UCSD-AML1 (cell line): ENCODE measurements around the gene HEMK1.
A peak's percentile ranks its signal among the peaks of the same experiment; 100 is the strongest.

ENCODE experiments used
- DNase-seq: peaks from one replicate; lab custom pipeline; 2025; ENCODE audit not compliant: unreplicated experiment; lab: John Stamatoyannopoulos, UW

The HEMK1 gene

DNA sequence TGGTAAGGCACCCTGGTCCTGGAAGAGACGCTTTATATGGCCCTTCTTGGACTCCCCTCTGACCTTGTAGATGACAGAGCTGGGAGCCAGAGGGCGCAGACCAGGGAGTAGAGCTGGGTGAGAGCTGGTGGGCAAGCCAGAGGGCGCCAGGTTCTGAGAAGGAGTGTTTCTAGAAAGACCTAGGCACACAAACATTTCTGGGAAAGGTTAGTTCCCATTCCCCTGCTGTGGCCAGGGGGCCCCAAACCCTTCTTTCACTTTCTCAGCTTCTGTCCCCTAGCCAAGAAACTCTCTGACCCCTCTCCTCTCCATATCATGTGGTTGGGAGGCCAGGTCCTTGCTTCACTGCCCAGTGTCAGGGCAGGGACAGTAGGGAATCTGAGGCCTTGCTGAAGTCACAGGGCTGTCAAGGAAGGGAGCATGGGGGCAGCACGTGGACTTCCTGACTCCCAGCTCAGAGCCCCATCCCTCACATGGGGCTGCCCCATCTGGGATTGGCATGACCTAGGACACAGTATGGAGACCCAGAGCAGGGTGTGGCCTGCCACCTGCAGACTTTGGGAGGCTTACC lies 3.6 kb downstream of the HEMK1 start:
- peak; percentile 27 for DNase-seq

DNA sequence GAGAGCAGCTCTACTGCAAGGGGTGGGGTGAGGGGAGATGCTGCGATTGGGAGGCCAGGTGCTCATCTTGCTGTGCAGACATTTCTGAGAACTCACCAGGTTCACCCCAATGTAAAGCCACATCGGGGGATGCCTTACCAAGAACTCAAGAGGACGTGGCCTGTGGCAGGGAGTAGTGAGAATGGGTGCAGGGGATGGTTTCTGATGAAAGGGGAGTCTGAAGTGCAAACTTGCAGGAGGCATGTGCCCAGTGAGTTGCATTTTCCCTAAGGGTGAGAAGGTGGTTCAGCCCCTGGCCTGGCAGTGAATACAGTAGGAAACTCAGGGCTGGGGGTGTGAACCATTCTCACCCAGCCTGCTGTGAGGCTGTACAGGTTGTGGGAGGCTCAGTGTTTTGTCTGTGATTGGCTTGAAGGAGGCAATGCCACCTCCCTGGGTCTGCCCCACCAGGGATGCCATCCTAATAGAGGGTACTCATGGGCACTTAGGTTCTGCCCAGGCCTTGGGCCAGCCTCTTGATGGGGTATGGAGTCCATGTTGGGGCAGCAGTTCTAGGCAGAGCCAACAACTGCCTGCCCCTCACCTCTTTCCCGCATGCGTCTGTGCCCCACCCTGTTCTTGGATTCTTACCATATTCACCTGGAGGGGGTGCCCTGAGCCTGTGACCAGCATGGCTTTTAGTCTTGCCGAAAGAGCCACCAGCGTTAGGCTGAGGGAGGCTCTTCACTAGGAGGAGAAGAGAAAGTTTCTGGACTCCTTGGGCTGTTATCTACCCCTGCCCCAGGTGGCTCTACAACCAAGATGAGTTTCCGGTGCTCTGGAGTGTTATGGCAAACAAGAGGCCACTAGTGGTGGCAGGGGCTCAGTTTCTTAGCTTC lies 4.5 kb downstream of the HEMK1 start:
- DNase-seq: peak; percentile 22

DNA sequence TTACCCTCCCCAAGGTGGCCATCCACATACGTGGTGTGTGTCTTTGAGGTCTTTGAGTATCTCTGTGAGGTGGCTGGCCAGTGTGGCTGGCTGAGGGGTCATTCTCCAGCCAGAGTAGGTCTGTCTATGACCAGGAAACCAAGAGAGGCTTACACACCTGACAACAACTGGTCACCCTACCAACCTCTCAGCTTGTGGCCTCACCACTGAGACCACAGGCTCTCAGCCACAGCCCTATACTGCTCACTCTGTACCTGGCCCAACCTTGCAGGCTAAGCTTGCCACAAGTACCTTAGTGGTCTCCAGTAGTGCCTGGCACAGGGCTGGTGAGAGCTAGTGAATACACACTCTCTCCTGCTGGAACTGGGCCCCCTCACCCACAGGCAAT lies 5.1 kb downstream of the HEMK1 start:
- no peak for DNase-seq

DNA sequence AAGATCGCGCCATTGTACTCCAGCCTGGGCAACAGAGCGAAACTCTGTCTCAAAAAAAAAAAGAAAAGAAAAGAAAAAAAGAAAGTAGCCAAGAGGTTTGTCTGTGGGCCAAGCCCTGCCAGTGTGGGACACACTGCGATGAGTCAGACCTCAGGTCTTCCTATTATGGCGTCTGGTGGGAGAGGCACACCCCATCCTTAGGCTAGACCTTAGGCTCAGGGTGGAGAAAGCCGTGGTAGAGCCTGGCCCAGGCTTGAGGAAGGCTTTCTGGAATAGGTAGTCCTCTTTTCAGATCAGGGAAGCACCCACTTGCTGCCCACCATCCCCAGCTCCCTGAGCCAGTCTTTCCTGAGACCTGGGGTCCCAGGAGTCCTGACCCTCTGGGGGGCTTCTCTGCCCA lies 6.0 kb downstream of the HEMK1 start:
- DNase-seq: no peak

DNA sequence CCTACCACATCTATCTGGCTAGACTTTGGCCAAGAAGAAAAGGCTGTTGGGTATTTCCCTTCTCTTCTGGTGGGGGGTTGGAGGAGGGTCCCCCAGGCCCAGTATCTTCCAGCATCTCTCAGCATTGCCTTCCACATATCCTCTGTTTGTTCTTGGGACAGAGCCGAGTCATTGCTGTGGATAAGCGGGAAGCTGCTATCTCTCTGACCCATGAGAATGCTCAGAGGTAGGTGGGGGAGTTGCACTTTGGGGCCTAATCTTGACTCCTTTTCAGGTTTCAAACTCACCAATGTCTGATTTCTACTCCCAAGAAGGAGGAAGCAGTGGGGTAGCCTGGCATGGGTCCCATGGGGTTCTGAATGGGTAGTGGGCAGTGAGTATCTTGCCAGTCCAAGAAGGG lies 8.0 kb downstream of the HEMK1 start:
- no peak for DNase-seq

DNA sequence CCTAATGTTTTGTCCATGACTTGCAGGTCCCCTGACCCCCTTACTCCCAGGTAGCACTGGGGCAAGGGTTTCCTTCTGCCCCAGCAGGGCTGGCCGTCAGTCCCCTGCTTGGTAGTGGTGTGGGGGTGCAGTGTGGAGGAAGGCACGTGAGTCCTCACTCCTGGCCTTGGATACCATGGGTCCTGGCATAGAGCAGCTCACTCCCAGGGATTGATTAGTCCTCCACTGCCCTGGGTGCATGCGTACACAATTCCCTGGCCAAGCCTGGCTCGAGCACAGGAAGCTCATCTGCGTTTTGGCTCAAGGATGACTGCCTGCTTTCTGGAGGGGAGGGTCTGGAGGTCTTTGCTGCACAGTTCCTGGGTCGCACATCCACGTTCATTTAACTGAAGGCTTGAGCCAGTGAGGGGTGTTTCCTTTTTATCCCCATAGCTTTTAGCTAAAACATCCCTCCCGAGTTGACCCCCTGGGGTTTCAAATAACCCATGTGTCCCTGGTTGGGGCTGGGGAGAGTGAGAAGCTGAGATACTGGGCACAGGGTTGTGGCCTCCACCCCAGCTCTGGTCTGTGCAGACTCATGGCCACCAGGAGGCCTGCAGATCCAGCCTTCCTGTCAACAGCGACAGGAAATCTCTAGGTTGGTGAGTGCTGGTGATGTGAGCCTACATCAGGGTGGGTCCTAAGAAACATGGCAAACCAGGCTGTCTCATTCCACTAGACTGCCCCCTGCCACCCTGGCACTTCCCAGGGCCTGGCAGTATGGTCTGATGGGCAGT lies 11.5 kb downstream of the HEMK1 start:
- DNase-seq: no peak

DNA sequence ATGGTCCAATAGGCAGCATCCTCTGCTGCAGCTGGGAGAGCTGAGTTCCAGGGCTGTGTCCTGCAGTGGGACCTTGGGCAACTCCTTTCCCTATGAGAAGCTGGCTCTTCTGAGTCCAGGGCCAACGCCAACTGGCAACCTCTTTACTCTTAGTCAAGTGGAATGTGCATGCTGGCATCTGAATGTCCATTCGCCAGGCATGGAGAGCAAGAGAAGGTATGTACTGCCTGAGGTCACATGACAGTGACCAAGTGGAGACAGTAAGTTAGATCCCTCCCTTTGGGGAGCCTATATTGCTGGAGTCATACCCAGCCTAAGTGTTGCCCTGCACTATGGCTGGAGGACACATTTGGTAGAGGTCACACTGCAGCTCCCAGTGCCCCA lies 12.1 kb downstream of the HEMK1 start:
- DNase-seq: no peak

DNA sequence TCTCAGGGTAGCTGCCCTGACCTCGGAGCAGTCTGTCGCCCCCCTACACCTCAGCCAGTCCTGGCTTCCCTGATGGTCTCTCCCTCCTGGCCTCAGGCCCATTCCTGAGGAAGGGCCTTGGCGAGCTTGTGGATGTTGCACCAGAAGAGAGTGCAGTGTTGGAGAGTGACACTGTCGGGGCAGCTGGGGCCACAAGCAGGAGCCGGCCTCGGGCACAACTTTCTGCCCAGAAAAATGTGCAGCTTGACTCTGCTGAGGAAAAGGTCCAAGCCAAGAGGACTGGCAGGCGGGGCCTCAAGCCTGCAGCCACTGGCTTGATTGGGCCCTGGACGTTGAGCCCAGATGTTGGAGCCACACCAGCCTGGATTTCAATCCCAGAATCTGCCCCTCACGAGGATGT lies 12.8 kb downstream of the HEMK1 start:
- DNase-seq: no peak

DNA sequence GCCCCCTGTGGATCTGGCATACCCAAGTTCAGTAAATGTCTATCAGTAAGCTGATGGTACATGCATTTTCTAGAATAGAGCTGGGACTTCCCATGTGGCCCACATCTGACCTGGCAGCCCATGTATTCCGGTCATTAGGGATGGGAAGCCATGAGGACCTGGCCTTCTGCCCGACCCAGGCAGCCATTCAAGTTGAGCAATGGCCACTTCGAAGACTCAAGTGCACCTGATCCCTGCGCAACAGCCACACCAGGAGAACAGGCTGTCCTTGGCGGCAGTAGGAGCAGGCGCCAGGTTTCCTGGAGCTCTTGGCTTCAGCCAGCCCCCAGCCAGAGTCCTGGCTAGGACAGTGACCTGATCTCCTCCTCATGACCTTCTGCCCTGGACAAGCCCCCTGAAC lies 14.6 kb downstream of the HEMK1 start:
- DNase-seq: no peak

DNA sequence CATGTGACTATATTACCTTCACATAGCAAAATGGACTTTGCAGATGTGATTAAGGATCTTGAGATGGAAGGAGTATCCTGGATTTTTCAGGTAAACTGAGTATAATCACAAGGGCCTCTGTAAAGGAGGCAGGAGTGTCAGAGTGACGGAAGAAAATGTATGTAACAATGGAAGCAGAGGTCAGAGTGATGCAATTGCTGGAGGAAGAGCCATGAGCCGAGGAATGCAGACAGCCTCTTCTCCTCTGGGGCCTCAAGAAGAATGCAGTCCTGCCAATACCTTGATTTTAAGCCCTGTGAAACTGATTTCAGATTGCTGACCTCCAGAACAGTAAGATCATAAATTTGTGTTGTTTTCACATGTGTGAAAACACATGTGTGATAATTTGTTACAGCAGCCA lies 15.1 kb downstream of the HEMK1 start:
- no peak for DNase-seq

DNA sequence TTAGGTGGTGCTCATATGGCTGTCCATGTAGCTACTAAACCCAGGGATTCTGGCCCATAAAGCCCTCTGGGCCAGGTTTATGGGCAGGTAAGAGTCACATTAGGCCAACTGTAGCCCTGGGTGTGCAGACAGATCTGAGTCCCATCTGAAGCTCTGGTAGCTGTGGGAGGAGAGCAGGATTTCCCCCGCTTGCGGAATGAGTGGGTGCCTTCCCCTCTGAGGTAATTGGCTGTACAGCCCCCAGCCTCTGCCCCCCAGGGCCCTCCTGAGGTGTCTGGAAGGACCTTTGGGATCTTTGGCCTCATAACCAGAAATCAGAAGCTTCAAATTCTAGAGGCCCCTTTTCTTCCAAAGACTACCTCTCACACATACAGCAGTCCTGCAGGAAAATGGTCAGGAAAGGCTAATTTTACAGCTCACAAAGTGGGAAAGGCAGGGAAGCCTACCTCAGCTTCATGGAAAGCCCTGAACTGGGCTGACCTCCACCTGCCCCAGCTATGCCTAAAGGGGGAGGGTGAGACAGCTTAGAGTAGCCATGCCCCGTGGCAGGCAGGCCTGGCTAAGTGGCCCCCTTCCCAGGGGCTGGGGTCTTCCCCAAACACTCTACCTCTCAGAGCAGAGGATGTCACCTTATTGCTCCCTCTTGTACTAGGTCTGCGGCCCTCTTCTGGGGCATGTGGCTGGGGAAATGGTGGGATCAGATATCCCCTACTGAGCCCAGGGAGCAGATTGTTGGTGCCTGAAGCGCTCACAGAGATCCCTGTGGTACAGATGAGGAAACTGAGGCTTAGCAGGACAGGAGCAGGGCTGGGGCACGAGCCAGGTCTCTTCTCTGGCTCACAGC lies 16.8 kb downstream of the HEMK1 start:
- no peak for DNase-seq

DNA sequence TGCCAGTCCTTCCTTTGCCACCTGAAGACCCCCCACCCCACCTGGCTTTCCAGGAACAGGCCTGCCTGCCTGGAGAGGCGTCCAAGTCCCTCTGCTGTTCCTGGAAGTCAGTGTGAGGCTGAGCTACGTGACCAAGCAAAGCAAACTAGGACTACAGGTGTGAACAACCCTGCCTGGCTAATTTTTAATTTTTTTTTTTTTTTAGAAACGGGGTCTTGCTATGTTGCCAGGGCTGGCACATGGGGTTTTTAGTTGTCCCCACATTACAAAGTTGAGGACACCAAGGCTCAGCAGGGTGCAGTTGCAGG lies 17.4 kb downstream of the HEMK1 start:
- no peak for DNase-seq

DNA sequence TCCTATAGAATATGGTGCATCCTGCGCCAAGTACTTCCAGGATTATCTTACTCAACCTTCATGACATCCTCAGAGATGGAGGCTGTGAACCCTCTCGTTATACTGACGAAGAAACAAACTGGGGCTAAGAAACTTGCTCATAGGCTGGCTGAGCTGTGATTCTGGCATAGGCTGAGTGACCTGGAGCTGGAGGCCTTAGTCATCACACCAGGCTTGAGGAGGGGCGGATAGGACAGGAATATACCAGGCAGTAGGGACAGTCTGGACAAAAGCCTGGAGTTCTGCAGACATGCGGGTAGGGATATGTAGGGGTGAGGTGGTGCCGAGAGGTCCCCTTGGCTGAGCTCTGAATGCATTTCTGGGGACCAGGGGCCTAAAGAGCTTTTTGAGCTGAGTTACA lies 18.1 kb downstream of the HEMK1 start:
- no peak for DNase-seq

DNA sequence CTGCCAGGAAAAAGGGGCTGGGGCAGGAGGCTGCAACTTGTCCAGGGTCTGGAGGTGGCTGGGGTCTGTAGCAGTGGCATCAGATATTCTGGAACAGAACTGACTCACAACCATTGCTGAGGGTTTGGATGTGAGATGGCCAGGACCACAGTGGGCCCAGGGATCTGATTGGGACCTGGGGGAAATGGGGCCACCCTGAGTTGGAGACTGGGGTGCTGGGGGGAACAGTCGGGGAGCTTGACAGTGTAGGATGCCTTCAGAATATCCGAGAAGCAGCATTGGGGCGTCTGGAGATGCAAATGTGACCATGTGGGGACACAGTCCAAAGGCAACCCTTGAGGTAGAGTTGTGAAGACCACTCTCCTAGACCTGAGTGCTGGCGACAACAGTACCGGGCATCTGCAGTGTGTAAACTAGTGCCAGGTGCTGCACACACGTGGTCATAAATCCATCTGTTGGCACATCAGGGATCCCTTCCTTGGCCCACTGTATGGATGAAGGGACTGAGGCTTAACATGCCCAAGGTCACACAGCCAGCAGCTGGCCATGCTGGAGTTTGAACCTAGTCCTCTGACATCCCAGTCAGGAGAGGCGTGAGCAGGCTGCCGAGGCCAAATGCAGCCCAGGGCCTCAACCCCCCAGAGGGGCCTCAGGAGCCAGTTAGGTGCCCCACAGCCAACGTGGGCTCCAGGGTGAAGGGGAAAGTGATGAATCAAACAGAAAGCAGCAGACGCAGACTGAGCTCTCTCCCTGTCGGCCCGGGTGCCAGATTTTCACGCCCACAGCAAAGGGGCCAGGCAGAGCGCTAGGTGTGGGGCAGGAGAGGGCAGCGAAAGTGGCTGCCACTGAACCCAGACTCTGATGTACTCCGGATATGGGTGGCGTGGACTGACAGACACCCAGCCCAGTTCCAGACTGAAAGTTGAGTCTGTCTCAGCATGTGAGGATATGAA lies 18.8 kb downstream of the HEMK1 start:
- no peak for DNase-seq

DNA sequence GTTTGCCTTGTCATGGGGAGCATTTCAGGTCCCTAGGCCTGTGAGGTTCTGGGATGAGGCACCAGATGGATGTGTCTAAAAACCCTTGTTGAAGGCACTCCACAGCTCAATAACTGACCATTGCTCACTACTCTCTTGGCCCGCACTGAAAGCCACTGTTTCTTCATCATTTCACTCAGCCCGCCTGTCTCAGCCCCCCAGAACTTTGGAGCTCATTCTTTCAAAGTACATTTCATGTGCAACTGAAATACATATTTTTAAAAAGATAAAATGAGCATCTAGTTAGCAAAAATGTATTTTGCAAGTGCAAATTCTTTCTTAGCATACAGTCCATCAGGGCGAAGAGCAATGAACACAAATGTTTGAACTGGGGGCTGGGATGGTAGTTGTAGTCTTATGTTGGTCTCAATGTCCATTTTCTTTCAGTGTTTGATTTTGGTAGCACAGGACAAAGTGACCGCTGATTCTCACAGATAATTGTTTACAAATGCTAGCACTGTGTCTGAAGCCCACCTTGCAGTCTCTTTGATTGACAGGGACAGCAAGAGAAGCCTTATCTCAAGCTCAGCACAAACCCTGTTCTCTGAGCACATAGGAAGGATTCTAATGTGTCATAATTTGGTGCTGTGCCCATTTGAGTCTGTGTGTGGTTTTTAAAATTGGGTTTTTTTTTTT lies 19.6 kb downstream of the HEMK1 start:
- DNase-seq: no peak

DNA sequence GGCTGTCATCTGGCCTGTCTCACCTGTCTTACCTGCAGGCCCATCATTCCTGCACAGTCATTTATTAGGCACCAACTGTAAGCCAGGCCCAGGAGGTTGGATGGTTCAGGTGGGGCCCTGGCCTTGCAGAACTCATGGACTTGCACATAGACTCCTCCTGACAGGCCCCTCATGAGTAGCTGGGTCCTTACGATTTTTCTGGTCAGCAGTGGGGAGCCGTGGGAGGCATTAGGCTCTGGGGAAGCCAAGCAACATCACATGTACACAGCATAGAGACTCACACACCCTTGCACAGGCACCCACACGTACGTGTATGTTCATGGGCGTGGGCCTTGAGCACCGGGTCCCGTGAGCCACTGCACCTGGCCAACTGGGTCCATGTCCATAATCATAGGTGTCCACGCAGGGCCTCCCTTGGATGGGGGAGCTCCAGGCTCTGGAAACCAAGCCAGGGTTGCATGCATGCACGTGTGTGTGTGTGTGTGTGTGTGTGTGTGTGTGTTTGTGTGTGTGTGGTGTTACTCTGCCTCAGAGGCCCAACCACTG lies 21.9 kb downstream of the HEMK1 start:
- DNase-seq: no peak

DNA sequence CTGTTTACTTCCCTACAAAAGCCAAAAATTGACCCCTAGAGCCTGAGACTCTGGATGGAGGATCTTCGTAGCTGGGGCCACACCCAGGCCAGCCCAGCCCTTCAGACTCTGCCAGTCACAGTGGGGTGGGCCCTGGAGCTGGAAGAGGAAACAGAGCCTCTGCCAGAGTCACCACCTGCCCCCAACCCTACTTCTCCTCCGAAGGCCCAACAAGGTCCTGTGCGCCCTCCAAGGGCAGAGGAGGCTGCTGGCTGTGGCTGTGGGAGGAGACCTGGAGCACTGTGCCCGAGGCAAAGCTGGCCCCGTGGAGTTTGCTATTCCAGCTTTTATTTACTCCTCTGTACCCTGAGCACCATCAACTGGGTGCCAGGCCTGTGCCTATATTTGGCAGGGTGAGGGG lies 23.2 kb downstream of the HEMK1 start:
- DNase-seq: peak; percentile 71

DNA sequence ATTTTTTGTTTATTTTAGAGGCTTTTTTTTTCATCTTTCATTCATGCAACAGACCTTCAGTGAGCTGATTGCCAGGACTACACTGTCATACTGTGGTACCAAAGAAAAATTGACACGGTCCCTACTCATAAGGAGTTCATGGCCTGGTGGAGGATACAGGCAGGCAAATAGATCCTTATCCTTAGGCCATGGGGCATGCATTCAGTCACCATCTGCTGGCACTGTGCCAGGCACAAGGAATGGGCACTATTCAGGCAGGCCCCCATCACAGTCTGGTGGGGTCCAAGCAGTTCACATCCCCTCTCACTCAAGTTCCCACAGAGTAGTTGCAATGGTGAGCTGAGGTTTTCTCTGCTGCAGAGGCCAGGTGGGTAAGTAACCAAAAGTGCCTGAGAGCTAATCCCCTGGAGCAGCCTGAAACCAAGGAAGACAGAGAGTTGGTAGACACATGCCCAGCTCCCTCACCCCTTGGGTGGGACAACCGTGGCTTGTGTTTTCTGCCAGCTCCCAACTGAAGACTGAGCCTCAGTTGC lies 25.0 kb downstream of the HEMK1 start:
- no peak for DNase-seq

DNA sequence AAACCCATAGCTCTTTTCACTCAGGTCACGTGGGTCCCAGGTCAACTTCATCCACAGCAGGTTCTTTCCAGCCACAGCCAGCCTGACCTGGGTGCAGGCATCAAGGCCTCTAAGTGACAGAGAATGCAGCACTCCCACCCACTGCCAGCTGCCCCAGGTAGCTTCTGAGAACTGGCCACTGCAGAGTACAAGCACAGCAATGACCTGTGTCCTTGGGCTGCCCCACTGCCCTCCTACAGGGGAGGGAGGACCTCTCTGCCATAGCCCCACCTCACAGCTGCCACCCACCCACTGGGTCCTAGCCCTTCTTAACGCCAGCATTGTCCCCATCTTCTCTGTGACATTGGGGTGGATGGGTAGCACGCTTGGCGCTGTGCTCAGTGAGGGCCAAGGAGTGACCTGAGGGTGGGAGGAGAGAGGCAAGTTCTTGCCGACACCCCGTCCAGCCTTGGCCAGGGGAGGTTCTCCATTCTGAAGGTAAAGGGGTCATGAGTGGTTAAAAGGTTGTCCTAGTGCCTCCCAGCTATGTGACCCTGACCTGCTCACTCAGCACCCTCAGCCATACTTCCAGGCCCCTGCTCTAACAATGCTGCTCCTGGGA lies 29.9 kb downstream of the HEMK1 start:
- DNase-seq: no peak
